COLO668 (cell line): ENCODE results near the gene GSG1L.

Experiments
- DNase-seq: peaks from one replicate; lab custom pipeline; 2025; ENCODE audit not compliant: unreplicated experiment; lab: John Stamatoyannopoulos, UW

GSG1L gene

DNA sequence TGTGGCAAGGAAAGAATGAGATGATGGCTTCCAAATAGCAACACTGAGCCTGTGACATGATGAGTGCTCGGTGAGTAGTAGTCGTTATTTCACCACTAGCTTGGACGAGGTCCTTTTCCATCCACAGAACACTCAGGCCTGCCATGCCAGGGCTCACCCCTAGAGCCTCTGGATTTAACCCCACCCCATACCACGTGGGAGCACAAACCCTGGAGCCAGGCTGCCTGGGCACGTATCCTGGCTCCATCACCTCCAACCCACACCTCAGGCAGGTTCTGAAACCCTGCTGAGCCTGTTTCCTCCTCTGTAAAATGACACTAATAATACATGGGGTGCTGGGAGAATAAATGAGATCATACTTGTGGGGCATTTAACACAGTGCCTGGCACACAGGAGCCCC lies 321.2 kb downstream of the GSG1L start:
- no peak for DNase-seq

DNA sequence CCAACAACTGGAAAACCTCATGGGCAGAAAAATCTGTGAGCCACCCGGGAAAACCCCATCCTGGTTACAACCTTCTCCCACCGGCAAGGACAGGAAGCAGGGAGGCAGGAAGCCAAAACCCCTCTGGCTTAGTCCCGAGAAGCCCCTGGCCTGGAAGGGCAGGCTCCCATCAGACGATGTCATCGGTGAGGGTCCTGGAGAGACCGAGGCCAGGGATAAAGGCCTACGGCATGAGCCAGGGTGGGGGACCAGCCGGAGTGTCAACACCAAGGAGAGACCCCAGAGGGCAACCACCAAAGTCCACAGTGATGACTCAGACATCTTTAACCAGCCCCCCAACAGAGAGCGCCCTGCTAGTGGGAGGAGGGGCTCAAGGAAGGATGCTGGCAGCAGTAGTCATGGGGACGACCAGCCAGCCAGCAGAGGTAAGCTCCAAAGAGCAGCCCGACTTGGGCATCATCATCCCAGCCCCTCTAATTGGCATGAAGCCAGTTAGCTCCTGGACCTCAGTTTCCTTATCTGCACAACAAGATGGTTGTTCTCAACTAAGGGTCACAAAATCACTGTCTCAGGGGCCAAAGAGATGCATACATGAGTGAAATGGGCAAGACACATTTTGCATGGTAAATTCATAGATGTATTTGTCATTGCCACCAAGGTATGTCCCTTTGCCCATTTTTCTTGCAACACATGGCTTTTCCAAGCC lies 322.9 kb downstream of the GSG1L start:
- no peak for DNase-seq

DNA sequence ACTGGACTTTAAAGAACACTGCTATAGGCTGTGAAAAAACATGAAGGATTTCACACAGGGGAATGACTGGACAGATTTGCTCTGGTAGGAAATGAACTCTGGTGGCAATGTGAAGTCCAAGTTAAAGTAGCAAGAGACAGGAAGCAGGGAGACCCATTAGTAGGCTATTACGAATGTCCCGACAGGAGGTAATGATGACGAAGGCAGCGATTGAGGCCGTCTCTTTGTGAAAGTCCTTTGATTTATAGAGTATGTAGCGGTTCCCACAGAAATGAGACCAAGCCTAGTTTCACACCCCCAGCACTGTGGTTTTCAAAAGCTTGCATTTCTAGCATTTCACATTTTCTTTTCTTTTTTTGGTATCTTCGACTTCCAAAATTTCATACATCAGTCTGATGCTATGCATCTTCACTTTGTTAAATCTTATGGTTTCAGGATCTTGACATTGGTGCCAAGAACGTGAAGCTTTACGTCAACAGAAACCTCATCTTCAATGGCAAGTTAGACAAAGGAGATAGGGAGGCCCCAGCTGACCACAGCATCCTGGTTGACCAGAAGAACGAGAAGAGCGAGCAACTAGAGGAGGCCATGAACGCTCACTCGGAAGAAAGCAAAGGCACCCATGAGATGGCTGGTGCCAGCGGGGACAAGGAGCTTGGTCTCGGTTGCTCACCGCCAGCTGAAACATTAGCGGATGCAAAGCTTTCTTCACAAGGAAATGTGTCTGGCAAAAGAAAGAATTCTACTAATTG lies 323.7 kb downstream of the GSG1L start:
- DNase-seq: no peak

- DNase-seq: no peak
These were observed 324.9 kb downstream of the GSG1L start for GRCh38 chr16:27738596-27738995.
